Measurements from ENCODE around the gene SPECC1L.

SPECC1L gene

GRCh38 chr22:24451162-24451561 lies 180.5 kb downstream of the SPECC1L start:
- H3K9me3 Mint-ChIP-seq, result no peaks in the 10 kb centered on the region
- peaks cover 10% of the 10 kb centered on the region for H3K4me1 Mint-ChIP-seq
- no peak for DNase-seq
- no peak for ATAC-seq
- no peak overlapping the region for H3K4me3 Mint-ChIP-seq
- no peaks in the 10 kb centered on the region for H3K36me3 Mint-ChIP-seq (ENCODE audit: low read depth)
- H3K27me3 Mint-ChIP-seq, result no peaks in the 10 kb centered on the region
- no peak overlapping the region for H3K27ac Mint-ChIP-seq

GRCh38 chr22:24453853-24454252 lies 183.2 kb downstream of the SPECC1L start:
- Mint-ChIP-seq H3K27me3 (no peaks in the 10 kb centered on the region), H3K27ac (no peak overlapping the region), H3K4me1 (peaks cover 4% of the 10 kb centered on the region), H3K4me3 (no peak overlapping the region), H3K36me3 (ENCODE audit: low read depth) (no peaks in the 10 kb centered on the region), H3K9me3 (no peaks in the 10 kb centered on the region)
- ATAC-seq (no peak), DNase-seq (no peak)

DNA sequence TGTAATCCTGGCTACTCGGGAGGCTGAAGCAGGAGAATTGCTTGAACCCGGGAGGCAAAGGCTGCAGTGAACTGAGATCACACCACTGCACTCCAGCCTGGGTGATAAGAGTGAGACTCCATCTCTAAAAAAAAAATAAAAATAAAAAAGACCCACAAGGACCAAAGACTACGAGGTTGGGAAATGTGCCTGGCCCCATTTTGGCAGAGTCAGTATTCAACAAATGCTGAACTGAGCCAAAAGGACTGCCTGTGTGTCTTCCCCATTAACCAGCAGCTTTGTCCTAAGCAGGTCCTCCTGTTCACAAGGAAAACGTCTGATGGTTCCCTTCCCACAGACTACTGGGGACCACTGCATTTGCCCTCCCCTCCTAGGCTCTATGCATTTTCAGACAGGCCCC lies 184.4 kb downstream of the SPECC1L start:
- Mint-ChIP-seq H3K4me1 (peaks cover 3% of the 10 kb centered on the region), H3K27me3 (no peaks in the 10 kb centered on the region), H3K36me3 (ENCODE audit: low read depth) (no peaks in the 10 kb centered on the region), H3K9me3 (no peaks in the 10 kb centered on the region), H3K4me3 (no peak overlapping the region), H3K27ac (no peak overlapping the region)
- DNase-seq (no peak), ATAC-seq (no peak)

DNA sequence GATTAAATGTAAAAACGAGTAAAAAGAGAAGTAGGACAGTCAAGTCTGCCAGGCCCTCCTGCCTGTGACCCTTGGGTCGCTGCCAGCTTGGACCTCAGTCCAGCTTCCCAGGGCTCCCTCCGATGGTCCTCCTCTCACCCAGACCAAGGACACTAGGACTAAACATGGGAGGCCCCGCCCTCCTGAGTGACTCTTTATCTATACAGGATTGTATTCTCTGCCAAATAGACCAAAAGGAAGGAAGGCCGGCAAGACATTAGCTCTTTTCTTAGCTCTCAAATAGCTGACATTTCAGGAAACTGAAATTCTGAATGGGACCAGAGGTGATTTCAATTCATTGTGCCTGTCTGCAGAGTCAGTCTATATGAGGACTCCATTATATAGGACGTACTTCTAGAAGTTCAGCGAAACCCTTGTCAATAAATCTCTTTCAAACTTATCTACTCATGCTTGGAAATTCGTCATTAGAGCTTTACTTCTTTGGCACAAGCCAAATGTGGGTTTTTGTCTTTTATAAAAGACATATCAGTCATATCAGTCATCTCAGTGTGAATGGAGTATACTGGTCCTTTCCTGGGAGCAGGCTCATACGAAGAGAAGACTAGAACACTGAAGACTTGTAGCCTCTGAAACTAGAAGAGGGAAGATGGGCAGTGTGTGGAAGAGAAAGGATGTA lies 185.3 kb downstream of the SPECC1L start:
- no peak for DNase-seq
- H3K9me3 Mint-ChIP-seq, result no peaks in the 10 kb centered on the region
- ATAC-seq, result no peak
- H3K4me3 Mint-ChIP-seq, result no peak overlapping the region
- H3K27ac Mint-ChIP-seq, result no peak overlapping the region
- no peaks in the 10 kb centered on the region for H3K27me3 Mint-ChIP-seq
- no peaks in the 10 kb centered on the region for H3K36me3 Mint-ChIP-seq (ENCODE audit: low read depth)
- peaks cover 4% of the 10 kb centered on the region for H3K4me1 Mint-ChIP-seq

DNA sequence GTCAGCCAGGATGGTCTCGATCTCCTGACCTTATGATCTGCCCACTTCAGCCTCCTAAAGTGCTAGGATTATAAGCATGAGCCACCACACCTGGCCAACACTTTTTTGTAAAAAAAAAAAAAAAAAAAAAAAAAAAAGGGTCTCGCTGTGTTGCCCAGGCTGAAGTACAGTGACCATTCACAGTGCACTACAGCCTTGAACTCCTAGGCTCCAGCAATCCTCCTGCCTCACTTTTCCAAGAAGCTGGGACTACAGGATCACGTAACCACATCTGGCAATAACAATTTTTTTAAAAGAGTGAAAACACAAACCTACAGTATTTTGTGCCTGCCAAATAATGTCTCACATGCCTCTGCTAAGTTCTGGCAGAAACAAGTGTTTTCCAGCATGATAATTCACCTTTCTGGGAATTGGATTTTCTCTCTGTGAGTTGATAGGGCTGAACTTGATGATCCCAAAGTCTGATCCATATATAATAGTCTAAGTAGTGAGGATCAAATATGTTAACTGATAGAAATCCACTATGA lies 187.3 kb downstream of the SPECC1L start:
- Mint-ChIP-seq H3K9me3 (no peaks in the 10 kb centered on the region), H3K4me1 (peaks cover 4% of the 10 kb centered on the region), H3K4me3 (no peak overlapping the region), H3K27me3 (no peaks in the 10 kb centered on the region), H3K27ac (no peak overlapping the region), H3K36me3 (ENCODE audit: low read depth) (no peaks in the 10 kb centered on the region)
- ATAC-seq, result no peak
- no peak for DNase-seq

- no peak overlapping the region for H3K27ac Mint-ChIP-seq
- ATAC-seq, result no peak
- H3K9me3 Mint-ChIP-seq, result no peaks in the 10 kb centered on the region
- DNase-seq, result no peak
- H3K4me1 Mint-ChIP-seq, result peaks cover 4% of the 10 kb centered on the region
- no peaks in the 10 kb centered on the region for H3K27me3 Mint-ChIP-seq
- no peaks in the 10 kb centered on the region for H3K36me3 Mint-ChIP-seq (ENCODE audit: low read depth)
- no peak overlapping the region for H3K4me3 Mint-ChIP-seq
These were observed 189.3 kb downstream of the SPECC1L start for GRCh38 chr22:24459911-24460310.

- Mint-ChIP-seq H3K9me3 (no peaks in the 10 kb centered on the region), H3K27me3 (no peaks in the 10 kb centered on the region), H3K4me3 (no peak overlapping the region), H3K36me3 (ENCODE audit: low read depth) (no peaks in the 10 kb centered on the region), H3K4me1 (peaks cover 8% of the 10 kb centered on the region), H3K27ac (no peak overlapping the region)
- peak; percentile 54 for ATAC-seq
- no peak for DNase-seq
These were observed 189.9 kb downstream of the SPECC1L start for GRCh38 chr22:24460418-24461089.

DNA sequence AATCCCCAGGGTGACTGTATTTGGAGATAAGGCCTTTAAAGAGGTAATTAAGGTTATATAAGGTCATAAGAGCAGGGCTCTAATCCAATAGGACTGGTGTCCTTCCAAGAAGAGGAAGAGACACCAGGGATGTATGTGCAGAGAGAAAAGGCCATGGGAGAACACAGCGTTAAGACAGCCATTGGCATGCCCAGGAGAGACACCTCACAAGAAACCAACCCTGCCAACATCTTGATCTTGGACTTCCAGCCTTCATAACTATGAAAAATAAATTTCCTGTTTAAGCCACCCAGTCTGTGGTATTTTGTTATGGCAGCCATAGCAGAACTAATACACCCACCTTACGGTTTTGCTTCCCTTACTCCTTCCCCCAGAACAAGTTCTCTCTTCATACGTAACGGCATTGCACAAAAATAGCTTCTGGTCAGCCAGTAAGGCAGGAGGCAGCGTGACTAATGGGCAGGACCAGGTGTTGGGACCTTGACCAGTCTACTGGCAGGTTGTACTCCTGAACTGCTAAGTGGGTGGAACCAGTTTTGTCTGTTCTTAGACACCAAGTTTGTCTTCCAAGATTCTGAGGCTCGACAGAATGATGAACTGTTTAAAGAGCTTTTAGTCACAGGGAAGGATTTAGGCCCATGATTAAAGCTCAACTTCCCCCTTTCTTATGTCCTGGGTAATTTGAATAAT lies 192.6 kb downstream of the SPECC1L start:
- H3K4me1 Mint-ChIP-seq, result peaks cover 13% of the 10 kb centered on the region
- H3K27me3 Mint-ChIP-seq, result no peaks in the 10 kb centered on the region
- DNase-seq (no peak), ATAC-seq (no peak)
- no peak overlapping the region for H3K4me3 Mint-ChIP-seq
- H3K27ac Mint-ChIP-seq, result no peak overlapping the region
- H3K9me3 Mint-ChIP-seq, result no peaks in the 10 kb centered on the region
- no peaks in the 10 kb centered on the region for H3K36me3 Mint-ChIP-seq (ENCODE audit: low read depth)

DNA sequence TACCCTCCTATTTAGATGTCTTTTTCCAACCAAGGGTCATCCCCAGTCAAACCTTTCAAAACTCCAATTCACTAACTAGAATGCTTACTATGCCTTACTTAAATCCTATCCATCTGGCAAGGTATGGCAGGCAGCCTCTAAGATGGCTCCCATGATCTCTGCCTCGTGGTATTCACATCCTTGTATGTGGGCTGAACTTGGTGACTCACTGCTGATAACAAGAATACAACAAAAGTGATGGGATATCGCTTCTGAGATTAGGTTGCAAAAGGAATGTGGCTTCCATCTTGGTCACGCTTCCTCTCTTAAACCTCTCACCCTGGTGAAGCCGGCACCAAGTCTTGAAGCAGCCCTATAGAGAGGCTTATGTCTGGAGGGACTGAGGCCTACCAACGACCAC lies 194.9 kb downstream of the SPECC1L start:
- ATAC-seq (no peak), DNase-seq (no peak)
- no peaks in the 10 kb centered on the region for H3K27me3 Mint-ChIP-seq
- no peak overlapping the region for H3K27ac Mint-ChIP-seq
- H3K9me3 Mint-ChIP-seq, result no peaks in the 10 kb centered on the region
- H3K4me3 Mint-ChIP-seq, result no peak overlapping the region
- peaks cover 12% of the 10 kb centered on the region for H3K4me1 Mint-ChIP-seq
- H3K36me3 Mint-ChIP-seq (ENCODE audit: low read depth), result no peaks in the 10 kb centered on the region

GRCh38 chr22:24465975-24466374 lies 195.3 kb downstream of the SPECC1L start:
- no peaks in the 10 kb centered on the region for H3K27me3 Mint-ChIP-seq
- H3K4me3 Mint-ChIP-seq, result no peak overlapping the region
- H3K27ac Mint-ChIP-seq, result no peak overlapping the region
- H3K36me3 Mint-ChIP-seq (ENCODE audit: low read depth), result no peaks in the 10 kb centered on the region
- DNase-seq (no peak), ATAC-seq (no peak)
- peaks cover 9% of the 10 kb centered on the region for H3K4me1 Mint-ChIP-seq
- H3K9me3 Mint-ChIP-seq, result no peaks in the 10 kb centered on the region

DNA sequence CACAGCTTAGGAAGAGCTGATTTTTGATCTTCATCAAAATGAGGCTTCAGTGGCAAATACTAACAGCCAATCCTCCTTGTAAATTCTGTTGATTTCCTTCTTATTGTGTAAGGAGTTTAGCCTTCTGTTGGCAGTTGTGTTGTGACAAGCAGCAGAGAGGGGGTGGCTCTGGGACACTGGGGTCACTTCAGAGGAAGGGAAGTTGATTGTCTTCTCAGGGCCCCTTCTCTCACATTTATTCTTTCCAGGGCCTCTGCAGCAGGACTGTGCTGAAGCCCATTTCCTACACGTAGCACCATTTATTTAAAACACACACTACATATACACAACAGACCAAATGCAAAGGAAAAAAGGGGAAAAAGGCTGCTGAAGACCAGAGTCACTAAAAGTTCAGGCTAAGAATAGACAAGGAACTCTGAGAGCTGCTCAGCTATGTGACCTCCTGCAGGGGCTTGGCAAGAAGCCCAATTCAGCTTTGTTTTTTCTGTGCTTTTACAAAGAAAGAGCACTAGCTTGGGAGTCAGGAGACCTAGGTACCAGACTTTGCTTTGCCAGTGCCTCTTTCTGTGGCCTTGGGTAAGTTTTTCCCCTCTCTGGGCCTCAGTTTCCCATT lies 196.2 kb downstream of the SPECC1L start:
- ATAC-seq (no peak), DNase-seq (no peak)
- Mint-ChIP-seq H3K27ac (no peak overlapping the region), H3K9me3 (no peaks in the 10 kb centered on the region), H3K4me1 (peaks cover 9% of the 10 kb centered on the region), H3K4me3 (no peak overlapping the region), H3K36me3 (ENCODE audit: low read depth) (no peaks in the 10 kb centered on the region), H3K27me3 (no peaks in the 10 kb centered on the region)

DNA sequence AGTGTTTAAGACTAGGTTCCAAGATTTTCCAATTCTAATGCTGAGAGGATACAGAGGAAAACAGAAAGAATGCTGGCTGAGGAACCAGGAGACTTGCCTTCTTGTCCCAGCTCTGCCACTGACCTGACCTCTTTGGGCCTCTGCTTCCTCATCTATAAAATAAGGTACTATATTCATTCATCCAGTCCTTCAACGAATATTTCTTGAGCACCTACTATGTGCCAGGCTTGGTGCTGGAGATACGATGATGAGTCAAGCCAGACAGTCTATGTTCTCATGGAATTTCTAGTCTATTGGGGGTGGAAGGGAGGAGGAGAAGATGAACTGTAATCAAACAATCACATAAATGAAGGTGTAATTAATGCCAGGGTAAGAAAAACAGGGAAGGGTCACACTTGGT lies 196.7 kb downstream of the SPECC1L start:
- no peaks in the 10 kb centered on the region for H3K36me3 Mint-ChIP-seq (ENCODE audit: low read depth)
- H3K4me3 Mint-ChIP-seq, result no peak overlapping the region
- ATAC-seq (no peak), DNase-seq (no peak)
- H3K27me3 Mint-ChIP-seq, result no peaks in the 10 kb centered on the region
- peaks cover 9% of the 10 kb centered on the region for H3K4me1 Mint-ChIP-seq
- no peak overlapping the region for H3K27ac Mint-ChIP-seq
- no peaks in the 10 kb centered on the region for H3K9me3 Mint-ChIP-seq

Data from activated naive CD8-positive, alpha-beta T cell treated with anti-CD3 and anti-CD28 coated beads, Interleukin-2, amount 50 U/mL, for 24 hours (primary cell).